ENCODE measurements around the gene PPDPF.
A peak's percentile ranks its signal among the peaks of the same experiment; 100 is the strongest.

PPDPF gene

DNA sequence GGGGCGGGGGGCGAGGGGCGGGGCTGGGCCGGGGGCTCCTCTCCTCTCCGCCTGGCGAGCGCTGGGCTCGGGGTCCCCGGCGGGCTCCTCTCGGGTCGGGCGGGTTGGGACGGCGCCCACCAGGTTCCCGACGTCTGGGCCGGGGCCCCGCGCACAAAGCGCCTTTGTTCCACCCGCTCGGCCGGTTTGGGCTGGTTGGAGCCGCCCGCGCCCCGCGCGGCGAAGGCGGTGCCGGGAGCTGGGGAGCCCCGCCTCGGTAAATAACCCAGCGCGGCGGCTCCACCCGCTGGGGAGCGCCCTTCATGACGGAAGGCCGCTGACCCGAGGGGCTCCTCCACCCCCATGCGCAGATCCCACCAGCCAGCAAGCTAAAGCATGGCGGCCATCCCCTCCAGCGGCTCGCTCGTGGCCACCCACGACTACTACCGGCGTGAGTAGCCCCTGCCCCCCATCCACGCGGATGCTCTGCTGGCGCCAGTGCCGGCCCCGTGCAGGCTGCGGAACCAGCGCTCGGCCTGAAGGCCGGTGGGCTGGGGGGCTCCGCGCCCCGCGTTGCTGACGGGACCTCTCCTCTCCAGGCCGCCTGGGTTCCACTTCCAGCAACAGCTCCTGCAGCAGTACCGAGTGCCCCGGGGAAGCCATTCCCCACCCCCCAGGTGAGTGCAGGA, 503 bp downstream of the PPDPF start:
- H3K27ac ChIP-seq: no peak overlapping the region
- H3K4me3 ChIP-seq (IDR thresholded peaks at IDR 0.05; ENCODE audit: insufficient read depth, low read depth, low read length): no peak overlapping the region

DNA sequence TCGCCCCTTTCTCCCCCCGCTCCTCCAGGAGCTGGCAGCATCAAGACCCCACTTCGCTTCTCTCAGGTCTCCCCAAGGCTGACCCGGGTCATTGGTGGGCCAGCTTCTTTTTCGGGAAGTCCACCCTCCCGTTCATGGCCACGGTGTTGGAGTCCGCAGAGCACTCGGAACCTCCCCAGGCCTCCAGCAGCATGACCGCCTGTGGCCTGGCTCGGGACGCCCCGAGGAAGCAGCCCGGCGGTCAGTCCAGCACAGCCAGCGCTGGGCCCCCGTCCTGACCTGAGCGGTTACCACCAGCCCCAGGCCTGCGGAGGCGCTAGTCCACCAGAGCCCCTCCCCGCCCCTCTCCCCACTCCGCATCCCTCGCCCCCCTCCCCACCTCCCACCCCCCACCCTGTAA, 1.0 kb downstream of the PPDPF start:
- no peaks in the 10 kb centered on the region for H4K20me1 ChIP-seq (ENCODE audit: insufficient read depth)

More for the DNA sequence above, 503 bp downstream of the PPDPF start:
- H3K9ac ChIP-seq: no peak overlapping the region
- peak overlapping the region; percentile 22 for H2AFZ ChIP-seq (ENCODE audit: low read depth)
- no peaks in the 10 kb centered on the region for H3K4me1 ChIP-seq (ENCODE audit: low read depth, poor library complexity, severe bottlenecking)
- TF ChIP-seq, protein P1, sequence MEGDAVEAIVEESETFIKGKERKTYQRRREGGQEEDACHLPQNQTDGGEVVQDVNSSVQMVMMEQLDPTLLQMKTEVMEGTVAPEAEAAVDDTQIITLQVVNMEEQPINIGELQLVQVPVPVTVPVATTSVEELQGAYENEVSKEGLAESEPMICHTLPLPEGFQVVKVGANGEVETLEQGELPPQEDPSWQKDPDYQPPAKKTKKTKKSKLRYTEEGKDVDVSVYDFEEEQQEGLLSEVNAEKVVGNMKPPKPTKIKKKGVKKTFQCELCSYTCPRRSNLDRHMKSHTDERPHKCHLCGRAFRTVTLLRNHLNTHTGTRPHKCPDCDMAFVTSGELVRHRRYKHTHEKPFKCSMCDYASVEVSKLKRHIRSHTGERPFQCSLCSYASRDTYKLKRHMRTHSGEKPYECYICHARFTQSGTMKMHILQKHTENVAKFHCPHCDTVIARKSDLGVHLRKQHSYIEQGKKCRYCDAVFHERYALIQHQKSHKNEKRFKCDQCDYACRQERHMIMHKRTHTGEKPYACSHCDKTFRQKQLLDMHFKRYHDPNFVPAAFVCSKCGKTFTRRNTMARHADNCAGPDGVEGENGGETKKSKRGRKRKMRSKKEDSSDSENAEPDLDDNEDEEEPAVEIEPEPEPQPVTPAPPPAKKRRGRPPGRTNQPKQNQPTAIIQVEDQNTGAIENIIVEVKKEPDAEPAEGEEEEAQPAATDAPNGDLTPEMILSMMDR (conservative IDR thresholded peaks at IDR 0.05; ENCODE audit: low read depth, low read length): no peak
- H3K79me2 ChIP-seq (ENCODE audit: insufficient read depth, low read depth): no peaks in the 10 kb centered on the region
- peak overlapping the region; percentile 25; the same call in 1 of the 2 replicates for H3K4me2 ChIP-seq
- no peaks in the 10 kb centered on the region for H3K36me3 ChIP-seq (ENCODE audit: insufficient read depth)
- no peaks in the 10 kb centered on the region for H4K20me1 ChIP-seq (ENCODE audit: insufficient read depth)
- H3K27me3 ChIP-seq (ENCODE audit: insufficient read depth, low read depth): peaks cover 56% of the 10 kb centered on the region

DNA sequence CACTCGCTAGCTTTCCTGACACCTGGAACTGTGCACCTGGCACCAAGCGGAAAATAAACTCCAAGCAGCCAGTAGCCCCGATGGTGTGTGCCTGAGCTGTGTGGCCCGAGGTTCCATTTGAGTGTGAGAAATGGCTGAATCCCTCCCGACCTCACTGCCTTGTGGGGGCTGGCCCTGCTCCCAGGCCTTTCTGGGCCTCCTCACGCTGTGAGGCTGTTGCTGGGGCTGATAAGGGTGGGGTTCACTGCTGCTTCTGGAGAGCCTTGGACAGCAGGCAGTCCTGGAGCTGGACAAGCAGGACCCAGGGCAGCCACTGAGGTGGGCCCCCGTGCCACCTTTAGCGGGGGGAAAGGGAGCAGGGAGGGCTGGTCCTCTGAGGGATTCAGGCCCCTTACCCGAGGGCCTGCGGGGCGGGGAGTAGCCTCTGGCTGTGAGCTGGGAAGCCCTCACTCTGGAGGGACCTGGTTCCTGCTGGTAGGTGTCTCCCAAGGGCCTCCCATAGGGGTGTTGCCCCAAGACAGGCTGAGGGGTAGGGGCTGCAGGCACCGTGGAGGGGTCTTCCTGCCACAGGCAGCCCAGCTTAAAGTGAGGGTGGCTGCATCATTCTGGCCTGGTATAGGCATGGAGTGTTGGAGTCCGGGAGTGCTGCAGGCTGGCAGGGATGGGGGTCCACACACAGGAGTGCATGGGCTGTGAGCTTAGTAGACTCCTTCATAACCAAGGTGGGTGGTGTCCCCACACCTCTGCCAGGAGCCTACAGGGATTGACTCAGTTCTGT, 1.7 kb downstream of the PPDPF start:
- Histone ChIP-seq H3K36me3 (ENCODE audit: insufficient read depth) (no peaks in the 10 kb centered on the region), H4K20me1 (ENCODE audit: insufficient read depth) (no peaks in the 10 kb centered on the region), H2AFZ (ENCODE audit: low read depth) (no peak overlapping the region), H3K9ac (no peak overlapping the region), H3K4me1 (ENCODE audit: low read depth, poor library complexity, severe bottlenecking) (no peaks in the 10 kb centered on the region), H3K4me3 (IDR thresholded peaks at IDR 0.05; ENCODE audit: insufficient read depth, low read depth, low read length) (no peak overlapping the region), H3K4me2 (no peak overlapping the region), H3K27ac (no peak overlapping the region), H3K79me2 (ENCODE audit: insufficient read depth, low read depth) (no peaks in the 10 kb centered on the region), H3K27me3 (ENCODE audit: insufficient read depth, low read depth) (peaks cover 57% of the 10 kb centered on the region)
- TF ChIP-seq, protein P1 (conservative IDR thresholded peaks at IDR 0.05; ENCODE audit: low read depth, low read length): no peak

More for the DNA sequence above, 1.0 kb downstream of the PPDPF start:
- no peaks in the 10 kb centered on the region for H3K79me2 ChIP-seq (ENCODE audit: insufficient read depth, low read depth)
- H3K27me3 ChIP-seq (ENCODE audit: insufficient read depth, low read depth): peaks cover 57% of the 10 kb centered on the region
- no peak overlapping the region for H3K4me3 ChIP-seq (IDR thresholded peaks at IDR 0.05; ENCODE audit: insufficient read depth, low read depth, low read length)
- TF ChIP-seq, protein P1 (conservative IDR thresholded peaks at IDR 0.05; ENCODE audit: low read depth, low read length): no peak
- no peaks in the 10 kb centered on the region for H3K4me1 ChIP-seq (ENCODE audit: low read depth, poor library complexity, severe bottlenecking)
- no peaks in the 10 kb centered on the region for H3K36me3 ChIP-seq (ENCODE audit: insufficient read depth)
- H3K4me2 ChIP-seq: no peak overlapping the region
- no peak overlapping the region for H3K27ac ChIP-seq
- no peak overlapping the region for H2AFZ ChIP-seq (ENCODE audit: low read depth)
- H3K9ac ChIP-seq: no peak overlapping the region

DNA sequence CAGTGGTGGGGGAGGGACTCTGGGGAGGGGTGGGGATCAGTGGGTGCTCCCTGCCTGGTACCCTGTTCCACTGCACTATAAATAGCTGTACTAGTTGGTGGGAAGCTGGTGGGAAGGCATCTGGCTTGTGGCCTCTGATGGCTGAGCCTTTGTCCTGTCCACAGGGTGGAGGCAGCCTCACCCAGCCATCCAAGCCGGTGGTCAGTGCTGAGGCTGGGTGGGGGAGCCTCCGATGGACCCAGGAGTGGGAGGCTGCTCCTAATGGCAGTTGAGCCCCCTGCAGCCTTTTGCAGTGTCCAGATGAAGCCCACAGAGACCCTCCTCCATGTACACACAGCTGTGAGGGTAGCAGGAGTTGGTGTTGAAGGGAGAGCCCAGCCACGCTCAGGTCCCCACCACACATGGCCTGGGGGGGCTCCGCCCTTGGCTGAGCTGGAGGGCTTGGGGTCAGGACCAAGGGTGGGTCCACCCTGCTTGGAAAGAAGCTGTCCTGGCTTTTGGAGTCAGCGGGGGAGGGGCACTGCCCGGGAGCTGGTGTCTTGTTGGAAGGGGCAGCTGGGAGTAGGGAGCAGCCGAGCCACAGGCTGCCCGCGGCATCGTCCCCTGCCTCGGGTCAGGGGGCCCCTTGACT, 2.5 kb downstream of the PPDPF start:
- Histone ChIP-seq H3K4me1 (ENCODE audit: low read depth, poor library complexity, severe bottlenecking) (no peaks in the 10 kb centered on the region), H3K4me3 (IDR thresholded peaks at IDR 0.05; ENCODE audit: insufficient read depth, low read depth, low read length) (no peak overlapping the region), H3K27me3 (ENCODE audit: insufficient read depth, low read depth) (peaks cover 57% of the 10 kb centered on the region), H3K79me2 (ENCODE audit: insufficient read depth, low read depth) (no peaks in the 10 kb centered on the region), H3K4me2 (no peak overlapping the region), H4K20me1 (ENCODE audit: insufficient read depth) (no peaks in the 10 kb centered on the region), H3K9ac (no peak overlapping the region), H3K36me3 (ENCODE audit: insufficient read depth) (no peaks in the 10 kb centered on the region), H3K27ac (no peak overlapping the region), H2AFZ (ENCODE audit: low read depth) (no peak overlapping the region)
- TF ChIP-seq, protein P1 (conservative IDR thresholded peaks at IDR 0.05; ENCODE audit: low read depth, low read length): no peak
